HepG2 (cell line): ENCODE data around the gene RCOR3. TPM values are rescaled to one million over a fixed set of nuclear protein-coding genes. Genes with fewer than 3 reads are reported as not detected.

Experiments used
- ETV5 ChIP-seq: IDR thresholded peaks from 2 replicates; pipeline ENCODE4 v1.6.1; 2018; ENCODE audit warnings: missing biosample characterization, missing genetic modification reagents, inconsistent platforms, borderline replicate concordance
- HHEX ChIP-seq: IDR thresholded peaks from 2 replicates; pipeline ENCODE4 v1.6.1; 2016; ENCODE audit warnings: control low read depth
- MAF1 ChIP-seq: sonication (generic); formaldehyde crosslinking; IDR thresholded peaks from 2 replicates; pipeline ENCODE4 v1.5.0; 2020; ENCODE audit warnings: missing genetic modification reagents, borderline replicate concordance
- RBM39 ChIP-seq: fragments of 200-400 bp; formaldehyde crosslinking; IDR thresholded peaks from one replicate; pipeline ENCODE4 v1.6.1; 2018; ENCODE audit warnings: antibody characterized with exemption, mild to moderate bottlenecking, low read depth, low read length; ENCODE audit not compliant: poor library complexity, severe bottlenecking
- RFXANK ChIP-seq: IDR thresholded peaks from 2 replicates; pipeline ENCODE4 v1.6.1; 2016
- THAP11 ChIP-seq: IDR thresholded peaks from 2 replicates; pipeline ENCODE4 v1.6.1; 2016; ENCODE audit warnings: missing biosample characterization, missing genetic modification reagents
- ZBTB42 ChIP-seq: sonication (generic); formaldehyde crosslinking; IDR thresholded peaks from 2 replicates; pipeline ENCODE4 v1.5.0; 2020; ENCODE audit warnings: mild to moderate bottlenecking, missing genetic modification reagents
- ZEB1 ChIP-seq: IDR thresholded peaks from 2 replicates; pipeline ENCODE4 v1.6.1; 2012; ENCODE audit warnings: mild to moderate bottlenecking, low read depth, inconsistent platforms; ENCODE audit not compliant: insufficient replicate concordance
- ZNF296 ChIP-seq: sonication (generic); formaldehyde crosslinking; conservative IDR thresholded peaks from 2 replicates; pipeline ENCODE4 v1.5.0; 2020; ENCODE audit warnings: mild to moderate bottlenecking, missing genetic modification reagents
- ZNF569 ChIP-seq: sonication (generic); formaldehyde crosslinking; IDR thresholded peaks from 2 replicates; pipeline ENCODE4 v1.5.0; 2020; ENCODE audit warnings: mild to moderate bottlenecking, missing genetic modification reagents, moderate library complexity, borderline replicate concordance
- ZNF670 ChIP-seq: sonication (generic); formaldehyde crosslinking; IDR thresholded peaks from 2 replicates; pipeline ENCODE4 v1.8.0; 2022; ENCODE audit warnings: mild to moderate bottlenecking, missing genetic modification reagents, borderline replicate concordance
- ZNF879 ChIP-seq: sonication (generic); formaldehyde crosslinking; IDR thresholded peaks from 2 replicates; pipeline ENCODE4 v1.8.1; 2023; ENCODE audit warnings: missing genetic modification reagents
- polyA plus RNA-seq, 8 experiments: library from polyadenylated mRNA; depleted of rRNA in 3 of 8; stranded (reverse) in 7 of 8; unstranded in 1 of 8; fragments of >200 nt; fragmentation: Illumina TruSeq in 4 of 8; extraction: Trizol in 4 of 8; gene quantifications; 2 replicates each; pipeline versions ENCODE4 v1.2.1 to v1.2.3, GENCODE V29; 2011 to 2016; ENCODE audit warnings: low read depth in 4 of 8, missing spikeins in 1 of 8, mixed read lengths in 1 of 8; ENCODE audit not compliant: insufficient read depth in 1 of 8
- total RNA-seq, 5 experiments: library from RNA; depleted of rRNA; stranded (reverse); fragments of >200 nt; fragmentation: Illumina TruSeq; extraction: Trizol; gene quantifications; 2 replicates each; pipeline ENCODE4 v1.2.3, GENCODE V29; 2016; ENCODE audit warnings: low read depth in 1 of 5
- TF ChIP-seq, protein P1 (sequence below): sonication (generic); formaldehyde crosslinking; IDR thresholded peaks from 2 replicates; pipeline ENCODE4 v1.5.0; 2020; ENCODE audit warnings: mild to moderate bottlenecking, missing genetic modification reagents
- TF ChIP-seq, protein P2 (sequence below): sonication (generic); formaldehyde crosslinking; IDR thresholded peaks from 2 replicates; pipeline ENCODE4 v1.4.0; 2020; ENCODE audit warnings: missing genetic modification reagents, mild to moderate bottlenecking, borderline replicate concordance
- TF ChIP-seq, protein P3 (sequence below): sonication (generic); formaldehyde crosslinking; IDR thresholded peaks from 2 replicates; pipeline ENCODE4 v1.4.0; 2020; ENCODE audit warnings: mild to moderate bottlenecking, missing genetic modification reagents
- TF ChIP-seq, protein P4 (sequence below): IDR thresholded peaks from 2 replicates; pipeline ENCODE4 v1.6.1; 2012; ENCODE audit warnings: inconsistent platforms
- TF ChIP-seq, protein P5 (sequence below): IDR thresholded peaks from 2 replicates; pipeline ENCODE4 v1.6.1; 2018; ENCODE audit warnings: missing genetic modification reagents

Gene RCOR3
- total and polyA plus RNA-seq, 2 of the 13 experiments (the other 11 are each of a cell fraction or from before 2014, with no cell fraction given), result 16.8 to 31.6 TPM

DNA sequence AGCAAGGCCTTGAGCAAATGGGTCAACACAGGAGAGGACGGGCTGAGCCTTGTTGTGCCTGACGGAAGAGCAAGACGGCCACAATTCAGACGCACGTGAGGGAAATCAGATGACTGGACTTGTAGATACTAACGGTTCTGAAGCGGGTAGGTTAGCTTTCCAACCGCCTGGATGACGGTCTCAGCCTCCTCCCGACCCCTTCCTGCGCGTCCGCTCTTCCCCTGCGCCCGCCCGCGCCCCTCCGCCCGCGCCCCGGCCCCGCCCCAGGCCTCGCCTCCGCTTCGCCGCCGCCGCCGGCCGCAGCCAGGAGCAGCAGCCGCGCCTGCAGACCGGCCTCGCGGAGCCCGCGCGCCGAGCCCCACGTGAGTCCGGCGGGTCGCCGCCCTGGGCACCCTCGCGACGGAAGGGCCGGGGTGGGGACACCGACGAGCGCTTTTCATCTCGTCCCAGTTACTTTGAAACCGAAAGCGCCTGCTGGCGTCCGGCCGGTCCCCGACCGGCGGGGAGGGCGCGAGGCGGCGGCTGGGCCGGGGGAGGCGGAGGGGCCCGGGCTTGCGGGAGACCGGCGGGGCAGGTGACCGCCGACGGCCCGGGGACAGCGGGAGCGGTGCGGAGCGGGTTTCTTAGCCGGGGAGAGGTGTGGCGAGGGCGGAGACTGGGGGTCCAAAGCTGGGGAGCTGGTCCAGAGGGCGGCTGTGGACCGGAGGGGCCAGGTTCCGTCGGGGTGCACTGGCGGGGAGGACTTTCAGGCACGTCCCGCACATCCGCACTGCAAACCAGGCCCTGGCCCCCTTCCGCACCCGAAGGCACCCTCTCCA is 67.6 kb downstream of the RCOR3 start, which contains the start of gene TRAF5 (continued):
- TF ChIP-seq, protein P1, sequence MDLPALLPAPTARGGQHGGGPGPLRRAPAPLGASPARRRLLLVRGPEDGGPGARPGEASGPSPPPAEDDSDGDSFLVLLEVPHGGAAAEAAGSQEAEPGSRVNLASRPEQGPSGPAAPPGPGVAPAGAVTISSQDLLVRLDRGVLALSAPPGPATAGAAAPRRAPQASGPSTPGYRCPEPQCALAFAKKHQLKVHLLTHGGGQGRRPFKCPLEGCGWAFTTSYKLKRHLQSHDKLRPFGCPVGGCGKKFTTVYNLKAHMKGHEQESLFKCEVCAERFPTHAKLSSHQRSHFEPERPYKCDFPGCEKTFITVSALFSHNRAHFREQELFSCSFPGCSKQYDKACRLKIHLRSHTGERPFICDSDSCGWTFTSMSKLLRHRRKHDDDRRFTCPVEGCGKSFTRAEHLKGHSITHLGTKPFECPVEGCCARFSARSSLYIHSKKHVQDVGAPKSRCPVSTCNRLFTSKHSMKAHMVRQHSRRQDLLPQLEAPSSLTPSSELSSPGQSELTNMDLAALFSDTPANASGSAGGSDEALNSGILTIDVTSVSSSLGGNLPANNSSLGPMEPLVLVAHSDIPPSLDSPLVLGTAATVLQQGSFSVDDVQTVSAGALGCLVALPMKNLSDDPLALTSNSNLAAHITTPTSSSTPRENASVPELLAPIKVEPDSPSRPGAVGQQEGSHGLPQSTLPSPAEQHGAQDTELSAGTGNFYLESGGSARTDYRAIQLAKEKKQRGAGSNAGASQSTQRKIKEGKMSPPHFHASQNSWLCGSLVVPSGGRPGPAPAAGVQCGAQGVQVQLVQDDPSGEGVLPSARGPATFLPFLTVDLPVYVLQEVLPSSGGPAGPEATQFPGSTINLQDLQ (CRISPR knock-in tag), result no peak
- TF ChIP-seq ETV5, result no peak
- TF ChIP-seq, protein P2, sequence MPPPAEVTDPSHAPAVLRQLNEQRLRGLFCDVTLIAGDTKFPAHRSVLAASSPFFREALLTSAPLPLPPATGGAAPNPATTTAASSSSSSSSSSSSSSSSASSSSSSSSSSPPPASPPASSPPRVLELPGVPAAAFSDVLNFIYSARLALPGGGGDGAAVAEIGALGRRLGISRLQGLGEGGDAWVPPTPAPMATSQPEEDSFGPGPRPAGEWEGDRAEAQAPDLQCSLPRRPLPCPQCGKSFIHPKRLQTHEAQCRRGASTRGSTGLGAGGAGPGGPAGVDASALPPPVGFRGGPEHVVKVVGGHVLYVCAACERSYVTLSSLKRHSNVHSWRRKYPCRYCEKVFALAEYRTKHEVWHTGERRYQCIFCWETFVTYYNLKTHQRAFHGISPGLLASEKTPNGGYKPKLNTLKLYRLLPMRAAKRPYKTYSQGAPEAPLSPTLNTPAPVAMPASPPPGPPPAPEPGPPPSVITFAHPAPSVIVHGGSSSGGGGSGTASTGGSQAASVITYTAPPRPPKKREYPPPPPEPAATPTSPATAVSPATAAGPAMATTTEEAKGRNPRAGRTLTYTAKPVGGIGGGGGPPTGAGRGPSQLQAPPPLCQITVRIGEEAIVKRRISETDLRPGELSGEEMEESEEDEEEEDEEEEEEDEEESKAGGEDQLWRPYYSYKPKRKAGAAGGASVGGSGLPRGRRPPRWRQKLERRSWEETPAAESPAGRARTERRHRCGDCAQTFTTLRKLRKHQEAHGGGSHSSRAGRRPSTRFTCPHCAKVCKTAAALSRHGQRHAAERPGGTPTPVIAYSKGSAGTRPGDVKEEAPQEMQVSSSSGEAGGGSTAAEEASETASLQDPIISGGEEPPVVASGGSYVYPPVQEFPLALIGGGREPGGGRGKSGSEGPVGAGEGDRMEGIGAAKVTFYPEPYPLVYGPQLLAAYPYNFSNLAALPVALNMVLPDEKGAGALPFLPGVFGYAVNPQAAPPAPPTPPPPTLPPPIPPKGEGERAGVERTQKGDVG (CRISPR knock-in tag), result no peak
- TF ChIP-seq ZBTB42 (CRISPR knock-in tag), result no peak
- no peak for TF ChIP-seq THAP11
- no peak for TF ChIP-seq ZEB1
- no peak for TF ChIP-seq ZNF569 (CRISPR knock-in tag)
- no peak for TF ChIP-seq ZNF879 (CRISPR knock-in tag)
- TF ChIP-seq RFXANK (CRISPR knock-in tag), result no peak
- no peak for TF ChIP-seq RBM39
- no peak for TF ChIP-seq HHEX (CRISPR knock-in tag)
- TF ChIP-seq, protein P3, sequence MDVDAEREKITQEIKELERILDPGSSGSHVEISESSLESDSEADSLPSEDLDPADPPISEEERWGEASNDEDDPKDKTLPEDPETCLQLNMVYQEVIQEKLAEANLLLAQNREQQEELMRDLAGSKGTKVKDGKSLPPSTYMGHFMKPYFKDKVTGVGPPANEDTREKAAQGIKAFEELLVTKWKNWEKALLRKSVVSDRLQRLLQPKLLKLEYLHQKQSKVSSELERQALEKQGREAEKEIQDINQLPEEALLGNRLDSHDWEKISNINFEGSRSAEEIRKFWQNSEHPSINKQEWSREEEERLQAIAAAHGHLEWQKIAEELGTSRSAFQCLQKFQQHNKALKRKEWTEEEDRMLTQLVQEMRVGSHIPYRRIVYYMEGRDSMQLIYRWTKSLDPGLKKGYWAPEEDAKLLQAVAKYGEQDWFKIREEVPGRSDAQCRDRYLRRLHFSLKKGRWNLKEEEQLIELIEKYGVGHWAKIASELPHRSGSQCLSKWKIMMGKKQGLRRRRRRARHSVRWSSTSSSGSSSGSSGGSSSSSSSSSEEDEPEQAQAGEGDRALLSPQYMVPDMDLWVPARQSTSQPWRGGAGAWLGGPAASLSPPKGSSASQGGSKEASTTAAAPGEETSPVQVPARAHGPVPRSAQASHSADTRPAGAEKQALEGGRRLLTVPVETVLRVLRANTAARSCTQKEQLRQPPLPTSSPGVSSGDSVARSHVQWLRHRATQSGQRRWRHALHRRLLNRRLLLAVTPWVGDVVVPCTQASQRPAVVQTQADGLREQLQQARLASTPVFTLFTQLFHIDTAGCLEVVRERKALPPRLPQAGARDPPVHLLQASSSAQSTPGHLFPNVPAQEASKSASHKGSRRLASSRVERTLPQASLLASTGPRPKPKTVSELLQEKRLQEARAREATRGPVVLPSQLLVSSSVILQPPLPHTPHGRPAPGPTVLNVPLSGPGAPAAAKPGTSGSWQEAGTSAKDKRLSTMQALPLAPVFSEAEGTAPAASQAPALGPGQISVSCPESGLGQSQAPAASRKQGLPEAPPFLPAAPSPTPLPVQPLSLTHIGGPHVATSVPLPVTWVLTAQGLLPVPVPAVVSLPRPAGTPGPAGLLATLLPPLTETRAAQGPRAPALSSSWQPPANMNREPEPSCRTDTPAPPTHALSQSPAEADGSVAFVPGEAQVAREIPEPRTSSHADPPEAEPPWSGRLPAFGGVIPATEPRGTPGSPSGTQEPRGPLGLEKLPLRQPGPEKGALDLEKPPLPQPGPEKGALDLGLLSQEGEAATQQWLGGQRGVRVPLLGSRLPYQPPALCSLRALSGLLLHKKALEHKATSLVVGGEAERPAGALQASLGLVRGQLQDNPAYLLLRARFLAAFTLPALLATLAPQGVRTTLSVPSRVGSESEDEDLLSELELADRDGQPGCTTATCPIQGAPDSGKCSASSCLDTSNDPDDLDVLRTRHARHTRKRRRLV (CRISPR knock-in tag), result no peak
- no peak for TF ChIP-seq MAF1 (CRISPR knock-in tag)
- no peak for TF ChIP-seq ZNF670 (CRISPR knock-in tag)
- TF ChIP-seq, protein P4, sequence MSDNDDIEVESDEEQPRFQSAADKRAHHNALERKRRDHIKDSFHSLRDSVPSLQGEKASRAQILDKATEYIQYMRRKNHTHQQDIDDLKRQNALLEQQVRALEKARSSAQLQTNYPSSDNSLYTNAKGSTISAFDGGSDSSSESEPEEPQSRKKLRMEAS, result peak; percentile 80
- TF ChIP-seq ZNF296 (CRISPR knock-in tag), result no peak
- TF ChIP-seq, protein P5, sequence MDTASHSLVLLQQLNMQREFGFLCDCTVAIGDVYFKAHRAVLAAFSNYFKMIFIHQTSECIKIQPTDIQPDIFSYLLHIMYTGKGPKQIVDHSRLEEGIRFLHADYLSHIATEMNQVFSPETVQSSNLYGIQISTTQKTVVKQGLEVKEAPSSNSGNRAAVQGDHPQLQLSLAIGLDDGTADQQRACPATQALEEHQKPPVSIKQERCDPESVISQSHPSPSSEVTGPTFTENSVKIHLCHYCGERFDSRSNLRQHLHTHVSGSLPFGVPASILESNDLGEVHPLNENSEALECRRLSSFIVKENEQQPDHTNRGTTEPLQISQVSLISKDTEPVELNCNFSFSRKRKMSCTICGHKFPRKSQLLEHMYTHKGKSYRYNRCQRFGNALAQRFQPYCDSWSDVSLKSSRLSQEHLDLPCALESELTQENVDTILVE, result no peak
